ENCODE data around the gene PAPPA2. TPM values are rescaled to one million over a fixed set of nuclear protein-coding genes. Genes with fewer than 3 reads are reported as not detected.

Gene PAPPA2
- total RNA-seq, 4 donors from 2014 or later: 0.23 to 0.51 (median 0.34) TPM

DNA sequence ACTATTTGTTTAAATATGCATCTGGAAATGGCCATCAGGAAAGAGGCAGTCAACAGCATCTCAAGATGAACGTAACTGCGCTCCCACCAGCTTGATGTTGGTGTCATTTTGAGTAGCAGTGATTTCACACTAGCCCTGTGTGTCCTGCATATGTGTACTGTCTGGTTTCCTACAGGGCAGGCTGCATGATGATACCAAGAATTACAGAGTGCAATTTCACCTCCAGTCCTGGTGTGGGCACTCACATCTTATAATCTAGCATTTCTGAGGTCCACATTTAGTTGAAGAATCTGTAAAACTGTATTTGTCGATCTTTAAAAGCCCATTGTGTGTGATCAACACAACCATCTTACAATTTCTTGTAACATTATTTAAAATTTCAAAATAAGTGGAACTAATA lies 336.4 kb downstream of the PAPPA2 start:
- peaks cover 9% of the 10 kb centered on the region for H3K4me1 ChIP-seq
- H3K27ac ChIP-seq: no peak overlapping the region
- H3K36me3 ChIP-seq: no peaks in the 10 kb centered on the region
- DNase-seq (ENCODE audit: low spot score in 2 of 2): no peak
- H3K27me3 ChIP-seq: no peaks in the 10 kb centered on the region
- no peaks in the 10 kb centered on the region for H3K9me3 ChIP-seq
- 91% methylated on average over 3 of the region's 3 CpGs for WGBS
- H3K4me3 ChIP-seq: no peak overlapping the region
- no peak for TF ChIP-seq EP300 (IDR thresholded peaks at IDR 0.05)
- TF ChIP-seq POLR2A (IDR thresholded peaks at IDR 0.05): no peak
- no peak for TF ChIP-seq POLR2AphosphoS5 (IDR thresholded peaks at IDR 0.05)
- TF ChIP-seq, protein P1, sequence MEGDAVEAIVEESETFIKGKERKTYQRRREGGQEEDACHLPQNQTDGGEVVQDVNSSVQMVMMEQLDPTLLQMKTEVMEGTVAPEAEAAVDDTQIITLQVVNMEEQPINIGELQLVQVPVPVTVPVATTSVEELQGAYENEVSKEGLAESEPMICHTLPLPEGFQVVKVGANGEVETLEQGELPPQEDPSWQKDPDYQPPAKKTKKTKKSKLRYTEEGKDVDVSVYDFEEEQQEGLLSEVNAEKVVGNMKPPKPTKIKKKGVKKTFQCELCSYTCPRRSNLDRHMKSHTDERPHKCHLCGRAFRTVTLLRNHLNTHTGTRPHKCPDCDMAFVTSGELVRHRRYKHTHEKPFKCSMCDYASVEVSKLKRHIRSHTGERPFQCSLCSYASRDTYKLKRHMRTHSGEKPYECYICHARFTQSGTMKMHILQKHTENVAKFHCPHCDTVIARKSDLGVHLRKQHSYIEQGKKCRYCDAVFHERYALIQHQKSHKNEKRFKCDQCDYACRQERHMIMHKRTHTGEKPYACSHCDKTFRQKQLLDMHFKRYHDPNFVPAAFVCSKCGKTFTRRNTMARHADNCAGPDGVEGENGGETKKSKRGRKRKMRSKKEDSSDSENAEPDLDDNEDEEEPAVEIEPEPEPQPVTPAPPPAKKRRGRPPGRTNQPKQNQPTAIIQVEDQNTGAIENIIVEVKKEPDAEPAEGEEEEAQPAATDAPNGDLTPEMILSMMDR (IDR thresholded peaks at IDR 0.05): no peak

DNA sequence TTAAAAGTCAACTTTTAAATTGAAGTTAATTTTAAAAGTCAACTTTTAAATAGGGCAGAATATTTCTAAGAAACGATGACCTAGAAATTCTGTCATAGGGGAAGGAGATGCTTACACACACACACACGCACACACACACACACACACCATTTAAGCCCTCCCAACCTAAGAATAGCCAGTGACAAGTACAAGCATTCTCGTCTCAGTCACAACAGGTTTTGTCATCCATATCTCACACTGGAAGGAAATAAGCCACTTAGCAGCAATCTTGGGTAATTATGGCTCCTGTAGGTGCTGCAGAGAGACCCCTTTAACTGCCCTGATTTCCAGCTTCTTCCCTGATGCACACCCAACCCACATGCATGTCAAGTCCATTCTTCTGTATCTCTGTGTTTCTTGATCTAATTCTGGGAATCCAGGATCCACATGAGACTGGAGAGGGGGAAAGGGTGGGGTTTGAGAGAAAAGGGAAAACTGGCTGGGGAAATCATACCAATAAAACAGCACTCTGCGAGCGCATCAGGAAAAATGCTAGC lies 338.1 kb downstream of the PAPPA2 start:
- 59% methylated on average over 5 of the region's 5 CpGs for WGBS
- DNase-seq (ENCODE audit: low spot score in 2 of 2): no peak
- TF ChIP-seq, protein P1 (IDR thresholded peaks at IDR 0.05): no peak
- no peak for TF ChIP-seq POLR2A (IDR thresholded peaks at IDR 0.05)
- no peak for TF ChIP-seq POLR2AphosphoS5 (IDR thresholded peaks at IDR 0.05)
- TF ChIP-seq EP300 (IDR thresholded peaks at IDR 0.05): no peak
- no peaks in the 10 kb centered on the region for H3K27me3 ChIP-seq
- H3K36me3 ChIP-seq: no peaks in the 10 kb centered on the region
- no peak overlapping the region for H3K4me3 ChIP-seq
- no peaks in the 10 kb centered on the region for H3K9me3 ChIP-seq
- peaks cover 11% of the 10 kb centered on the region for H3K4me1 ChIP-seq
- H3K27ac ChIP-seq: no peak overlapping the region

DNA sequence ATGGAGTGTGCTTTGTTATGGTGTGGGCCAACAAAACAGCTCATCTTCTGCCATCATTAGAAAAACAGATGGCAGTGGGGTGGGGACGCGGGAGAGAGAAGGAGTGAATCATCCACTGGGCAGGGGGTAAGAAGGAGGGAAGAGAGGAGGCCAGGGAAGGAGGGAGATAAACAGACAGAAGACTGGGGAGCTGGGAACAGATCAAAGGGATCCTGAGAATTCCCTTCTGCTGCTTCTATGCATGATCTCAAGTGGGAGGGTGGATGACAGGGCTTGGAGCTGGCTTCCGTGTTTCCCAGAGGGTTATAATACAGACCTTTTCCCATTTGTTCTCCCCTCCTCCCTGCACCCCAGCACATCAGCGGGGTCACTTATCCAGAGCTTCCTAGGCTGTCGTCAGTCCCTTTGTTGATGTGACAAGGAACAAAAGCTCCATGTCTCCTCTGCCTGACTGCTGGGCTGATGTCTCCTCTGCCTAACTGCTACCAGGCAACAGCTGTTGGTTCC lies 338.6 kb downstream of the PAPPA2 start:
- Histone ChIP-seq H3K27ac (peak overlapping the region; percentile 68), H3K4me1 (peaks cover 11% of the 10 kb centered on the region), H3K27me3 (no peaks in the 10 kb centered on the region), H3K36me3 (no peaks in the 10 kb centered on the region), H3K4me3 (no peak overlapping the region), H3K9me3 (no peaks in the 10 kb centered on the region)
- 25% methylated on average over 5 of the region's 5 CpGs for WGBS
- TF ChIP-seq EP300 (IDR thresholded peaks at IDR 0.05) (no peak), POLR2A (IDR thresholded peaks at IDR 0.05) (no peak), POLR2AphosphoS5 (IDR thresholded peaks at IDR 0.05) (peak in 1 of 3 donors; percentile 47)
- TF ChIP-seq, protein P1 (IDR thresholded peaks at IDR 0.05): no peak
- peak in 1 of 2 donors; percentile 72 for DNase-seq (ENCODE audit: low spot score in 2 of 2)

DNA sequence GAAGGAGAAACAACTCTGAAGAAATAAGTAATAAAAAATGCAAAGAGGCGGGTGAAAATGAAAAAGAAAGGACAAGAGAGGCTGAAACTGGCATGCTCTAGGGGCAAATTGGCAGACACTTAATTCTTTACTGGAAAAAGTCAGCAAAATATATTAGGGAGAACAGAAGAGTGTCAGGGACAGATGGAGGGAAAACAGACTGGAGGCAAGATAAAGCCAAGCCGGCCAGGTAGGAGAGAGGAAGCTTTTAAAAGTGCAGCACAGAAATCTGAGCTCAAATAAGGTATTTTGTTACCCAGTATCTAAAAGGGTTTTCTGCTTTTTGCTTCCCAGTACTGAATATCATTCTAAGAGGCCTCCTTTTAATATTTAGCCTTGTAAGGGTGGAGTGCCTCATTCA lies 339.3 kb downstream of the PAPPA2 start:
- Histone ChIP-seq H3K36me3 (no peaks in the 10 kb centered on the region), H3K27ac (peak overlapping the region; percentile 68), H3K4me3 (no peak overlapping the region), H3K27me3 (no peaks in the 10 kb centered on the region), H3K4me1 (peaks cover 11% of the 10 kb centered on the region), H3K9me3 (no peaks in the 10 kb centered on the region)
- 47% methylated on average over 2 of the region's 2 CpGs for WGBS
- TF ChIP-seq EP300 (IDR thresholded peaks at IDR 0.05) (no peak), POLR2AphosphoS5 (IDR thresholded peaks at IDR 0.05) (no peak), POLR2A (IDR thresholded peaks at IDR 0.05) (no peak)
- TF ChIP-seq, protein P1 (IDR thresholded peaks at IDR 0.05): no peak
- no peak for DNase-seq (ENCODE audit: low spot score in 2 of 2)

DNA sequence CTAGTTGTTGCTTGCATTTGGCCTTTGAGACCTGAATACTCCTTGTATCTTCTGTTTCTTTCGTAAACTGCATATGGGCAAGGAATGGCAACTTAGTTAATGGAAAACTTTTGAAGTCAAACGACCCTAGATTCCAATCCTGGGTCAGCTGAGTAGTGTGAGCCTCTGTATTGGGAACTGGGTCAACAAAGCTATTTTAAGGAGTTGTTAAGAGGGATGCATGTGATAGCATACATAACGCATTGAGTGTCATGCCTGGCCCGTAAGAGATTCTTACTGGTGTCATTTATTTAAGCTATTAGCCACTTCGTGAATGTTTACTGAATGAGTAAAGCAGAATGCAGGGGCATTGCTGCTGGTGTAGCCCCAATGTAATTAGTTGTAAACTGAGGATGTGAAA lies 340.1 kb downstream of the PAPPA2 start:
- TF ChIP-seq POLR2AphosphoS5 (IDR thresholded peaks at IDR 0.05) (no peak), POLR2A (IDR thresholded peaks at IDR 0.05) (no peak), EP300 (IDR thresholded peaks at IDR 0.05) (no peak)
- TF ChIP-seq, protein P1 (IDR thresholded peaks at IDR 0.05): no peak
- H3K27ac ChIP-seq: no peak overlapping the region
- H3K4me3 ChIP-seq: no peak overlapping the region
- no peaks in the 10 kb centered on the region for H3K36me3 ChIP-seq
- H3K4me1 ChIP-seq: peaks cover 11% of the 10 kb centered on the region
- WGBS: 70% methylated on average over 5 of the region's 5 CpGs
- DNase-seq (ENCODE audit: low spot score in 2 of 2): no peak
- no peaks in the 10 kb centered on the region for H3K27me3 ChIP-seq
- no peaks in the 10 kb centered on the region for H3K9me3 ChIP-seq
